GM21786 (cell line): ENCODE results near the gene MRFAP1L1.
"Not testable (repeated sequence)": the region's sequence is repeated elsewhere in the genome, so short reads cannot be mapped to it uniquely, and the experiment has no call there.

Experiments
- ATAC-seq: cut with Tn5 transposase; IDR thresholded peaks from one replicate; pipeline ENCODE4 v1.9.1; 2021; ENCODE audit not compliant: unreplicated experiment

Gene MRFAP1L1

DNA sequence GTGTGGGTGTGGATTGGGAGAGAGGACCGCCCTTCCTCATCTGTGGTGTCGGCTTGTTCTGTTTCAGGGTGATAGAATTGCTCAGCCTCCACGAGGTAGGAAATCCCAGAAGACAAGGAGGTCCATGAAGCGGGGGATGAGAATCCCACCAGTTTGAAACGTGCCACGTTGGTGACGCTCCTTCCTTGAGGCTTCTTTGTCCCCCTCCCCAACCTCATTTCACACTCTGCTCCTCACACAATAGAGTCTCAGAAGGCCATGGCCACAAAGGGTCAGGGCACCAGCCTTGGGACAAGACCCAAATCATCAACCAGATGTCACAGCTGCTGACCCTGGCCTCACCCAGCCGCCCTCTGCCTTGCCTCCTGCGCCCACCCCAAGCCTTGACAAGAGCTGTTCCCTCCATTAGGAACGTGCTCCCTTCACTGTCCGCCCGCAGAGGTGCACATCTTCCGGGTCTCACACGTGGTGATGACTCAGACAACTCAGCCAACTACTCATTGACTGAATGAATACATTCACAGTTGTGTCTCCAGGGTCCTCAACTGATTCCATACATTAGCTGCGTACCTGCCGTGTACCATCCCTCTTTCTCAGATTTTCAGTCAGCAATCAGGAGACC lies 24.6 kb upstream of the MRFAP1L1 start:
- no peak for ATAC-seq

DNA sequence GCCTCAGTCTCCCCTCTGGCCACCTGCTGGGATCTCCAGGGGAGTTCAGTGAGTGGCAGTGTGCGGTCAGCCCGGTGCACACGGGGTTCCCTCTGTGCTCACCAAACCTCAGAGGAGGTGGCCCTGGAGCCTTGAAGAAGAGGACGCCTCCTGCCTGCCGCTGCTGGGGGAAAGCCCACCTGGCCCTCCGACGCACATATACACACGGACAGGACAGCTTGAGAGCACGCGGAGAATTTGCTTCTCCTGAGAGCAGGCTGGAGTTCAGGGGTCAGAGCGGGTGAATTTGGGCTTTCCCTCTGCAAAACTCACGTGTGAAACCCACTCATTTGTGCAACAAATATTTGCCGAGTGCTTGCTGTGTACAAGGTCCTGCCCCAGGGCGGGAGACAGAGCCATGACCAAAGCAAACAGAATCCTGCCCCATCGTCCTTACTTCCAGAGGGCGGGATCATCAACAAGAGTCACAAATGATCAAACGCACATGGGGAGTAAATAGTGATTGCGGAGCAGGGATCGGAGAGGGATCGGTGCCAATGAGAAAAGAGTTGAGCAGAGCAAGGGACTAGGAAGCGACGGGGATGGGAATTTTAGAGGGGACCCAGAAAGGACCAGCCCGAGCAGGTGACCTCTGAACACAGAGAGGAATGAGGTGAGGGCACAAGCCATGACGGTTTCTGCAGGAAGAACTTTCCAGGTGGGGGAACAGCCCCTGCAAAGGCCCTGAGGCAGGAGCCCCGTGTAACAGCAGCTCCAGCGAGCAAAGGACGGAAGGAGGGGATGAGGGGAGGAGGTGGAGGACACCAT lies 23.9 kb upstream of the MRFAP1L1 start:
- ATAC-seq, result no peak

DNA sequence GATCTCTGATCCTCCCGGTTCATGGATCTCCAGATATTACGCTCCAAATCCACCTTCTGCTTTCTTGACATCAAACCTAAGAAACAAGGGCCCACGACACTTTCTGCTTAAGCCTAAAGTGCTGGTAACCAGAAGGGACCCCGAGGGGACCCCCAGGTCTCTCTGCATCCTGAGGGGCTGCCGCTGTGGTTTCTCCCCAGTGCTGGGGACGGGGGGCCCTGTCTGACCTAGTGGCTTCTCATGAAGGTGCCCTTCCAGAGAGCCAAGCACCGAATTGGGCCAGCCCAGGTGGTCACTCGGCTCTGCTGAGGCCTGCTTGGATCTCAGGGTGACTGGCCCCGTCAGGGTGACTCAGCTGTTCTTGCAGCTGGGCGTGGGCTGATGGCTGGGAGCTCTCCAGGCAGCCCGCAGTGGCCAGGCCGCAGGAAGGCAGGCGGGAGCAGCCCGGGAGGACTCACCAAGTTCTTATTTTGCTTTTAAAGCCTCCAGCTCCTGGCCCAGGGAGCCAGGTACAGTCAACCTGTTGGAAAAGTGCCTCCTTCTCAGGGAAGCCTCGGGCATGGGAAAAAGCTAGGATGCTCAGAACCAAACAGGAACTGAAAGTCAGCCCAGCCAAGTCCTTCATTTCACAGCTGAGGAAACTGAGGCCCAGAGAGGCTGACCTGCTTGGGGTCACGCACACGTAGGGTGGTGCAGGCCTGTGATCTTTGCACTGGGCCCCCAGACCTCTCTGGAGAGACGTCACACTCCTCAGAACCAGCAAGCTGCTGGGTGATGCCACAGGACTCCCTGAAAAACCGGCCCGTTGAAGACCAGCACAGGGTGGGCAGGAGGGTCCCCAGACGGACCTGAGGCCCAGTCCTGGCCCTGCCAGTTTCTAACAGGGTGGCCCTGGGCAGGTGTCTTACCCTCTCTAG lies 23.0 kb upstream of the MRFAP1L1 start:
- no peak for ATAC-seq

- ATAC-seq, result no peak
Measured at GRCh38 chr4:6731780-6732179, 22.1 kb upstream of the MRFAP1L1 start.

GRCh38 chr4:6731318-6731675 lies 21.6 kb upstream of the MRFAP1L1 start:
- ATAC-seq, result no peak

GRCh38 chr4:6730603-6731317 lies 21.1 kb upstream of the MRFAP1L1 start:
- ATAC-seq, result no peak

DNA sequence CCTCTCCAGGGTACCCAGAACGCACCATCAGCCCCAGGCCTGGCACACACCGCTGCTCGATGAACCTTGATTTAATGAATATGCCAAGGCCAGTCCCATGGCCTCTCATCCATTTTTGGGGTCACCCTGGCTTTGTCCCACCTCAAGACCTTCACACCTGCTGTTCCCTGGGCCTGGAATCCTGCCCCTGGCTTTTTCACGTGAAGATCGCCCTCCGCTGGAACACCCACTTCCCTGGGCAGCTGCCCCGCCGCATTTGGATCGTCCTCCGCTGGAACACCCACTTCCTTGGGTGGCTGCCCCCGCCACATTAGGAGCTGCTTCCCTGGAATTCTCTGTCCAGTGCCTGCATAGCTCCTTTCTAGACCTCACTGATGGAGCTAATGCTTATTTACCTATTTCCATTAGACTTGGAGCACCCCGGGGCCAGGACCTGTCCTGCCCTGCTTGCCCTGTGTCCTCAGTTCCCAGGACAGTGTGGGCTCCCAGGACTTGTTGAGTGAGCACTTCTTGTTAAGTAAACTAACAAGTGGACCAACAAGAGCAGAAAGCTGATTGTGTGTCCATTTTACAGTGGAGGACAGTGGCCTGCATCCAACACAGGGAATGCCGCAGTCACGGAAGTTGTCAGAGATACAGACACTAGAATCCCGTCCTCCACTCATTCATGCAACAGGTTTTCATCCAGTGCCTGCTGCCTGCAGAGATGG lies 18.8 kb upstream of the MRFAP1L1 start:
- no peak for ATAC-seq

DNA sequence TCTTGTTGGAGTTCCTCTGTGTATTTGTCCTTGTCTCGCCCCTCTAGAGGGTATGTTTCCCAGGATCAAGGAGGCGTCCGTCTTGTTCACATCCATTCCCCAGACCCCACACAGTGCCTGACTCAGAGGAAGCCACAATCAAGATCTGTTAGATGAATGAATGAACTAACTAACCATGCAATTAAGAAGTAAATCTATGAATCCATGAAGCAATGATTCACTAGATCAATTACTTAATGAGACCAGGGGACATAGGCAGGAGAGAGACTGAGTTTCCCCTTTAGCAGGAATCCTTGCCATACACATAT lies 18.2 kb upstream of the MRFAP1L1 start:
- ATAC-seq, result no peak

DNA sequence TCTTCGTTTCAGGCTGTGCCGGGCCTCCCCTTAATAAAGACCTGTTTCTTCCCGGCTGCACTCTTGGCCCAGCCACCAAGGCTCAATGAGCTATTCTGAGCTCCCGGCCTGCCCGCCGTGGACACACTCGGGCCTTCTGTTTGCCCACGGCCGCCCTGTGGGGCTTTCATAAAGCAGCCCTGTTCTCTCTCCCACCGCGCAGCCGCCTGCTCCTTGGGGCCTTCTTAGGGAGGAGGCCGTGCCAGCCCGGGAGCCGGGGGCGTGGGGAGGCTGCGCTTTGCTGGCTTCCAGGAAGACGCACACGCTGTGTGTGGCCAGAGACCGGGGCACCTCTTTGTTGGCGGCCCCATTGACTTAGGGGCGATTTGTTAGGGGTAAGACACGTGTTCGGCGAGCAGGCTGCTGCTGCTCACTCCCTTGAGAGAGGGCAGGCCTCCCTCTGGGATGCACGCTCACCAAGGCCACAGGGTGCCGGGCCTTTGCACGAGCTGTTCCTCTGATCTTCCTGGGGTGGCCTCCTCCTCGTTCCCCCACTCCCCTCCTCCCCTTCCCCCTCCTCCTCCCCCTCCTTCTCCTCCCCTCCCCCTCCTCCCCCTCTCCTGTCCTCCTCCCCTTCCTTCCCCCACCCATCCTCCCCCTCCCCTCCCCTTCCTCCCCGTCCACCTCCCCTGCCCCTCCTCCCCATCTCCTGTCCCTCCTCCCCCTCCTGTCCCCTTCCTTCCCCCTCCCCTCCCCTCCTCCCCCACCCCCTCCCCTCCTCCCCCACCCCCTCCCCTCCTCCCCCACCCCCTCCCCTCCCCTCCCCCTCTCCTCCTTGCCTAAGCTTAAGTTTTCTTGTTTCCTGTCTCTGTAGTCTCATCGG lies 17.6 kb upstream of the MRFAP1L1 start:
- no peak for ATAC-seq

DNA sequence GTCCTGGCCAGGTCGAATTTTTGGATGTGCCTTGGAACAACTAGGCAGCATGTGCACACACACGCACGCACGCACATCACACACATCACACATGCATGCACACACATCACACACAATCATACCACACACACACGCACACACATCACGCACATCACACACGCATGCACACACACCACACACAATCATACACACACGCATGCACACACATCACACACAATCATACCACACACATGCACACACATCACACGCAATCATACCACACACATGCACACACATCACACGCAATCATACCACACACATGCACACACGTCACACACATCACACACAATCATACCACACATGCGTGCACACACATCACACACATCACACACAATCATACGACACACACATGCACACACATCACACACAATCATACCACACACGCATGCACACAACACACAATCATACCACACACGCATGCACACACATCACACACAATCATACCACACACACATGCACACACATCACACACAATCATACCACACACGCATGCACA lies 15.8 kb upstream of the MRFAP1L1 start:
- not testable (repeated sequence) for ATAC-seq

GRCh38 chr4:6724421-6725111 lies 14.9 kb upstream of the MRFAP1L1 start:
- ATAC-seq, result no peak

GRCh38 chr4:6723851-6724250 lies 14.2 kb upstream of the MRFAP1L1 start:
- no peak for ATAC-seq

DNA sequence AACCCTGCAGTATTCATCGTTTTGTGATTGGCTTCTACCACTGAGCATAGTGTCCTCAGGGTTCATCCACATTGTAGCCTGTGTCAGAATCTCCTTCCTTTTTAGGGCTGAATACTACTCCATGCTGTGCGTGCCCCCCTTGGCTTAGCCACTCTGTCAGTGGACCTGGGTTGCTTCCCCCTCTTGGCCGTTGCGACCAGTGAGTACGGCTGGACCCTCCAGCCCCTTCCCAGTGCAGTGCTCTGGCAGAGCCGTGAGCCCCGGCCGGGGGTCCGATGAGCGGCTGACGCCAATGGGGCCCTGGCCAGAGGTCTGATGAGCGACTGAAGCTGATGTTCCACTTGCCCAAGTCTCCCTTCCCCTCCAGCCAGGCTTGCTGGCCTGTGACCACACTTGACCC lies 13.2 kb upstream of the MRFAP1L1 start:
- ATAC-seq, result no peak

- no peak for ATAC-seq
Measured at GRCh38 chr4:6721121-6721520, 11.5 kb upstream of the MRFAP1L1 start.

- no peak for ATAC-seq
Measured at GRCh38 chr4:6720202-6720699, 10.6 kb upstream of the MRFAP1L1 start.

- no peak for ATAC-seq
Measured at GRCh38 chr4:6719611-6720179, 10.0 kb upstream of the MRFAP1L1 start.

GRCh38 chr4:6718932-6719610 lies 9.4 kb upstream of the MRFAP1L1 start:
- ATAC-seq, result no peak
